SK-N-SH treated with all-trans-retinoic acid at 6 μM for 48 hours (cell line): ENCODE measurements around the gene LRIT2.

Experiments used
- ARNTL ChIP-seq: fragments of 450-650 bp; formaldehyde crosslinking; IDR thresholded peaks from 2 replicates; pipeline ENCODE4 v1.5.0; 2020; ENCODE audit warnings: low read depth, mild to moderate bottlenecking, moderate library complexity, borderline replicate concordance
- GLIS3 ChIP-seq: fragments of 250-450 bp; sonication (Bioruptor Pico); IDR thresholded peaks from 2 replicates; pipeline ENCODE4 v1.5.0; 2020; ENCODE audit warnings: mild to moderate bottlenecking, moderate library complexity
- ISL1 ChIP-seq: fragments of 250-450 bp; sonication (Bioruptor Pico); IDR thresholded peaks from 2 replicates; pipeline ENCODE4 v2.1.2; 2022; ENCODE audit warnings: mild to moderate bottlenecking, moderate library complexity
- PPARA ChIP-seq: fragments of 250-450 bp; sonication (Bioruptor Pico); IDR thresholded peaks from 2 replicates; pipeline ENCODE4 v1.5.0; 2020; ENCODE audit warnings: mild to moderate bottlenecking, borderline replicate concordance
- RARB ChIP-seq: fragments of 250-450 bp; sonication (Bioruptor Pico); IDR thresholded peaks from 2 replicates; pipeline ENCODE4 v1.8.0; 2021; ENCODE audit warnings: mild to moderate bottlenecking, moderate library complexity
- TCF4 ChIP-seq: fragments of 250-450 bp; sonication (Bioruptor Pico); IDR thresholded peaks from 2 replicates; pipeline ENCODE4 v1.8.0; 2021; ENCODE audit warnings: mild to moderate bottlenecking, moderate library complexity, borderline replicate concordance
- TOX ChIP-seq: fragments of 250-450 bp; sonication (Bioruptor Pico); IDR thresholded peaks from 2 replicates; pipeline ENCODE4 v1.8.0; 2021; ENCODE audit warnings: mild to moderate bottlenecking, moderate library complexity, borderline replicate concordance
- ZFP30 ChIP-seq: fragments of 450-650 bp; formaldehyde crosslinking; IDR thresholded peaks from 2 replicates; pipeline ENCODE4 v1.5.0; 2022; ENCODE audit warnings: mild to moderate bottlenecking, moderate library complexity
- ZNF565 ChIP-seq: fragments of 450-650 bp; formaldehyde crosslinking; conservative IDR thresholded peaks from 2 replicates; pipeline ENCODE4 v1.5.0; 2020; ENCODE audit warnings: low read depth, mild to moderate bottlenecking, moderate library complexity
- TF ChIP-seq, protein P1 (sequence below): fragments of 250-450 bp; sonication (Bioruptor Pico); IDR thresholded peaks from 2 replicates; pipeline ENCODE4 v1.5.1; 2020; ENCODE audit warnings: low read depth, mild to moderate bottlenecking, moderate library complexity
- TF ChIP-seq, protein P2 (sequence below): fragments of 250-450 bp; sonication (Bioruptor Pico); IDR thresholded peaks from 2 replicates; pipeline ENCODE4 v1.8.0; 2020; ENCODE audit warnings: mild to moderate bottlenecking, moderate library complexity, borderline replicate concordance
- TF ChIP-seq, protein P3 (sequence below): fragments of 250-450 bp; sonication (Bioruptor Pico); IDR thresholded peaks from 2 replicates; pipeline ENCODE4 v1.8.0; 2021; ENCODE audit warnings: low read depth, mild to moderate bottlenecking, moderate library complexity, borderline replicate concordance
- TF ChIP-seq, protein P4 (sequence below): fragments of 250-450 bp; sonication (Bioruptor Pico); IDR thresholded peaks from 2 replicates; pipeline ENCODE4 v1.5.0; 2020; ENCODE audit warnings: mild to moderate bottlenecking, moderate library complexity

DNA sequence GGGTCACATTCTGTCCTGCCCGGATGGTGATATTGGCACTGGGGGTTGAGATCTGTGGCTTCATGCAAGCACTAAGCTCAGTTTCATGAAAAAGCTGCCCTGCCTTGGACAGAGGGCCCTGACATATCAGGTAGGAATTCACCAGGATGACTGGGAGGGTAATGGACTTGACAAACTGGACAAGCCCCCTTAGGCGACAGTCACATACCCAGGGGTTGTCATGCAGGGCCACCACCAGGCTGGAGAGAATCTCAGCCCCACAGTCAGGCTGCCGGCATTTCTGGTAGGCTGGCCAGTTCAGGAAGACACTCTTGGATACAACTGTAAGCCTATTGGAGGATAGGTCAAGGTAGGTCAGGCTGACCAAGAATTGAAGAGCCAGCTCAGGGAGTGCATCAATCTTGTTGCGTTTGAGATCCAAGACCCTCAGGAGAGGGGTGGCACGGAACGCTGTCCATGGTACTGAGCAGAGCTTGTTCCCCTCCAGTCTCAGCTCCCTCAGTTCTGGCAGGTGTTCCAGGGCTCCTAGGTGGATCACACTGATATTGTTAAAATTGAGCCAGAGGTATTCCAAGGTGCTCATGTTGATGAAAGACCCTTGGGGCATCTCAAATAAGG lies 824 bp downstream of the LRIT2 start:
- TF ChIP-seq ARNTL (CRISPR knock-in tag) (no peak), ZNF565 (no peak), TCF4 (no peak), ZFP30 (no peak), RARB (CRISPR knock-in tag) (no peak), PPARA (CRISPR knock-in tag) (no peak), GLIS3 (CRISPR knock-in tag) (no peak), ISL1 (no peak), TOX (no peak)
- TF ChIP-seq, protein P1, sequence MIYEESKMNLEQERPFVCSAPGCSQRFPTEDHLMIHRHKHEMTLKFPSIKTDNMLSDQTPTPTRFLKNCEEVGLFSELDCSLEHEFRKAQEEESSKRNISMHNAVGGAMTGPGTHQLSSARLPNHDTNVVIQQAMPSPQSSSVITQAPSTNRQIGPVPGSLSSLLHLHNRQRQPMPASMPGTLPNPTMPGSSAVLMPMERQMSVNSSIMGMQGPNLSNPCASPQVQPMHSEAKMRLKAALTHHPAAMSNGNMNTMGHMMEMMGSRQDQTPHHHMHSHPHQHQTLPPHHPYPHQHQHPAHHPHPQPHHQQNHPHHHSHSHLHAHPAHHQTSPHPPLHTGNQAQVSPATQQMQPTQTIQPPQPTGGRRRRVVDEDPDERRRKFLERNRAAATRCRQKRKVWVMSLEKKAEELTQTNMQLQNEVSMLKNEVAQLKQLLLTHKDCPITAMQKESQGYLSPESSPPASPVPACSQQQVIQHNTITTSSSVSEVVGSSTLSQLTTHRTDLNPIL: no peak
- TF ChIP-seq, protein P2, sequence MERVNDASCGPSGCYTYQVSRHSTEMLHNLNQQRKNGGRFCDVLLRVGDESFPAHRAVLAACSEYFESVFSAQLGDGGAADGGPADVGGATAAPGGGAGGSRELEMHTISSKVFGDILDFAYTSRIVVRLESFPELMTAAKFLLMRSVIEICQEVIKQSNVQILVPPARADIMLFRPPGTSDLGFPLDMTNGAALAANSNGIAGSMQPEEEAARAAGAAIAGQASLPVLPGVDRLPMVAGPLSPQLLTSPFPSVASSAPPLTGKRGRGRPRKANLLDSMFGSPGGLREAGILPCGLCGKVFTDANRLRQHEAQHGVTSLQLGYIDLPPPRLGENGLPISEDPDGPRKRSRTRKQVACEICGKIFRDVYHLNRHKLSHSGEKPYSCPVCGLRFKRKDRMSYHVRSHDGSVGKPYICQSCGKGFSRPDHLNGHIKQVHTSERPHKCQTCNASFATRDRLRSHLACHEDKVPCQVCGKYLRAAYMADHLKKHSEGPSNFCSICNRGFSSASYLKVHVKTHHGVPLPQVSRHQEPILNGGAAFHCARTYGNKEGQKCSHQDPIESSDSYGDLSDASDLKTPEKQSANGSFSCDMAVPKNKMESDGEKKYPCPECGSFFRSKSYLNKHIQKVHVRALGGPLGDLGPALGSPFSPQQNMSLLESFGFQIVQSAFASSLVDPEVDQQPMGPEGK: no peak
- TF ChIP-seq, protein P3, sequence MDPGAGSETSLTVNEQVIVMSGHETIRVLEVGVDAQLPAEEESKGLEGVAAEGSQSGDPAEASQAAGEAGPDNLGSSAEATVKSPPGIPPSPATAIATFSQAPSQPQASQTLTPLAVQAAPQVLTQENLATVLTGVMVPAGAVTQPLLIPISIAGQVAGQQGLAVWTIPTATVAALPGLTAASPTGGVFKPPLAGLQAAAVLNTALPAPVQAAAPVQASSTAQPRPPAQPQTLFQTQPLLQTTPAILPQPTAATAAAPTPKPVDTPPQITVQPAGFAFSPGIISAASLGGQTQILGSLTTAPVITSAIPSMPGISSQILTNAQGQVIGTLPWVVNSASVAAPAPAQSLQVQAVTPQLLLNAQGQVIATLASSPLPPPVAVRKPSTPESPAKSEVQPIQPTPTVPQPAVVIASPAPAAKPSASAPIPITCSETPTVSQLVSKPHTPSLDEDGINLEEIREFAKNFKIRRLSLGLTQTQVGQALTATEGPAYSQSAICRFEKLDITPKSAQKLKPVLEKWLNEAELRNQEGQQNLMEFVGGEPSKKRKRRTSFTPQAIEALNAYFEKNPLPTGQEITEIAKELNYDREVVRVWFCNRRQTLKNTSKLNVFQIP (CRISPR knock-in tag): no peak
- TF ChIP-seq, protein P4, sequence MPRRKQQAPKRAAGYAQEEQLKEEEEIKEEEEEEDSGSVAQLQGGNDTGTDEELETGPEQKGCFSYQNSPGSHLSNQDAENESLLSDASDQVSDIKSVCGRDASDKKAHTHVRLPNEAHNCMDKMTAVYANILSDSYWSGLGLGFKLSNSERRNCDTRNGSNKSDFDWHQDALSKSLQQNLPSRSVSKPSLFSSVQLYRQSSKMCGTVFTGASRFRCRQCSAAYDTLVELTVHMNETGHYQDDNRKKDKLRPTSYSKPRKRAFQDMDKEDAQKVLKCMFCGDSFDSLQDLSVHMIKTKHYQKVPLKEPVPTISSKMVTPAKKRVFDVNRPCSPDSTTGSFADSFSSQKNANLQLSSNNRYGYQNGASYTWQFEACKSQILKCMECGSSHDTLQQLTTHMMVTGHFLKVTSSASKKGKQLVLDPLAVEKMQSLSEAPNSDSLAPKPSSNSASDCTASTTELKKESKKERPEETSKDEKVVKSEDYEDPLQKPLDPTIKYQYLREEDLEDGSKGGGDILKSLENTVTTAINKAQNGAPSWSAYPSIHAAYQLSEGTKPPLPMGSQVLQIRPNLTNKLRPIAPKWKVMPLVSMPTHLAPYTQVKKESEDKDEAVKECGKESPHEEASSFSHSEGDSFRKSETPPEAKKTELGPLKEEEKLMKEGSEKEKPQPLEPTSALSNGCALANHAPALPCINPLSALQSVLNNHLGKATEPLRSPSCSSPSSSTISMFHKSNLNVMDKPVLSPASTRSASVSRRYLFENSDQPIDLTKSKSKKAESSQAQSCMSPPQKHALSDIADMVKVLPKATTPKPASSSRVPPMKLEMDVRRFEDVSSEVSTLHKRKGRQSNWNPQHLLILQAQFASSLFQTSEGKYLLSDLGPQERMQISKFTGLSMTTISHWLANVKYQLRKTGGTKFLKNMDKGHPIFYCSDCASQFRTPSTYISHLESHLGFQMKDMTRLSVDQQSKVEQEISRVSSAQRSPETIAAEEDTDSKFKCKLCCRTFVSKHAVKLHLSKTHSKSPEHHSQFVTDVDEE (CRISPR knock-in tag): no peak
